HG03565 (cell line): Measurements from ENCODE around the gene GPC5.
"Not testable (repeated sequence)": the region's sequence is repeated elsewhere in the genome, so short reads cannot be mapped to it uniquely, and the experiment has no call there.

Source experiments
- ATAC-seq: cut with Tn5 transposase; IDR thresholded peaks from one replicate; pipeline ENCODE4 v1.9.1; 2021; ENCODE audit warnings: mild to moderate bottlenecking, moderate library complexity; ENCODE audit not compliant: unreplicated experiment

The GPC5 gene

GRCh38 chr13:92429231-92429630 lies 1030.8 kb downstream of the GPC5 start:
- no peak for ATAC-seq

DNA sequence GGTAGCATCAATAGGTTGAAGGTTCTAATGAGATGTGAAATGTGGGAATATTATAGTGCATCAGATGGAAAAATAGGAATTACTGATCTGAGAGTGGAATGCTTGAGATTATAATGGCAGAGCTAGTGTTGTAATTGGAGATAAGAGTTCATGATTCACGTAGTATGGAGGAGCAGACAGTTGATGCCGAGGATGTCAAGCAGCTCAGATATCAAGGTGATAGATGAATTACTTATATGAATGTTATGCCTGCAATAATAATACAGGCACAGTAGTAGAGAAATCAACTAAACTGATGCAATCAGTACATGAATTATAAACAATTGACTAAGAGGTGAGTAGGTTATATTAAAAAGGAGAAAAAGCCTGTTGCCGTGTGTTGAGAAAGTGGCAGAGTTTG lies 1035.0 kb downstream of the GPC5 start:
- ATAC-seq = no peak

DNA sequence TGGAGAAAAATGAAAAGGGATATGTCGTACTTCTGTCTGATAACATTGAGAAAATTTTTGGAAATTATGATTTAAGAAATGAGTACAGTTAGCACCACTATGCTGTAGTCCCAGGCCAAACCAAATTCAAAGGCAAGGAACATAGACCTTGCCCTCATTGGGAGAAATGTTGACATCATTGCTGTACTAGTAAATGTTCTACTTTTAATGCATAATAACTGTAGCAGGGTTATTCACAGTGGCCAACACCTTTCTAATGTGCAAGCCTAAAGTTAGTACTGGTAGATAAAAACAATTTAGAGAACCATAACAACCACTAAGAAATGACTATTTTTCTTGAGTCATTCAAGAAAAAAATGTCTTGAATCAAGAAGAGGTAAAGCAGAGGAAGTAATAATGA lies 1035.5 kb downstream of the GPC5 start:
- ATAC-seq = no peak

DNA sequence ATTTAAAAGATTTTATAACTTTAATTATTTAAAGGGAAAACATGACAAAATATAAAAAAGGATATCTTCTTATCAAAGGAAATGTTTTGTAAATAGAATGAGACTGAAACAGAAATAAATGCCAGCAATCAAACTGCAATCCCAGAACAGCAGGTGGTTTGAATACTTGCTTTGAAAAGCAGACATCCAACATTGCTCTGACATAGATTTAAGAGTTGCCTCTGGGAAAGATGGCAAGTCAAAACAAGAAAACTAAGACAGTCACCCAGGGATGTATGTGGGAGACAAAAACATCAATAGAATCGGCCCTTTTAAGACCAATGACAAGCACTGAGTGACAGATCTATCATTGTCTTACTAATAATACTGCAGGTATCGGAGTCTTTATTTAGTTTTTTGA lies 1038.5 kb downstream of the GPC5 start:
- no peak for ATAC-seq

GRCh38 chr13:92444244-92444643 lies 1045.8 kb downstream of the GPC5 start:
- ATAC-seq = no peak

- ATAC-seq = no peak
Measured at GRCh38 chr13:92451060-92451459, 1052.6 kb downstream of the GPC5 start.

DNA sequence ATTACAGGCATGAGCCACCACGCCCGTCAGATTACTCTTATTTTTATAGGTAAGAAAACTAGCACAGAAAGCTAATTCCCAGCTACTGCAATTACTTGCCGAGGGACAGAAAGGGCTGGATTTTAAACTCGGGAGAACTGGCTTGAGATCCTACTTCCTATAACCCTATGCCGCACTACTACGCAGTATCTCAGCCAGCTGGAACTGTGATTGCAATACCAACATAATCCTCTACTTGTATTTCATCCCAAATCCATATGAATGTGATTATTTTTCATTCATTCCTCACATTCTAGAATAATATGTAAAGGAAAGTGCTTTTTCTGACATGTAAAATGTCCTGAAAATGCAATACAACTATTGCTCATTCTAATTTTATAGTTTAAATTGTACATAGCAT lies 1054.4 kb downstream of the GPC5 start:
- ATAC-seq = no peak

DNA sequence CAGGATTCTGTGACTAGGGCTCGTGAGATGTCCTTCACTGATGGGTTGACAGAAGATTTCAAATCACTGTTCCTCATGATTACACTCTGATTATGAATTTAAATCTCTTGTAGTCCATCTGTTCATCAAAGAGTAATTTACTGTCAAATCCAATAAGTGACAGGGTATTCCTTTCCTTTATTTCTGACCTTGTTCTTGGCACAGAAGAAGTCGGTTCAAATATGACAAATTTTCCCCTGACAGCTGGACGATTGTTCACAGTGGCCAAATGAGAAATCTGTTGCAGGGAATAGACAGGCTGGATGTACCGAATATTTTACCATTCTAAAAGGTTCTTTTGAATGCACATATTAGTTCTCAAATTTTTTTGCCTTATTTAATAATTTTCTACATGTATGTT lies 1060.9 kb downstream of the GPC5 start:
- no peak for ATAC-seq

- ATAC-seq = no peak
Measured at GRCh38 chr13:92460479-92460878, 1062.1 kb downstream of the GPC5 start.

- ATAC-seq = no peak
Measured at GRCh38 chr13:92461402-92461801, 1063.0 kb downstream of the GPC5 start.

- ATAC-seq = no peak
Measured at GRCh38 chr13:92461831-92462230, 1063.4 kb downstream of the GPC5 start.

- ATAC-seq = no peak
Measured at GRCh38 chr13:92463134-92463533, 1064.7 kb downstream of the GPC5 start.

DNA sequence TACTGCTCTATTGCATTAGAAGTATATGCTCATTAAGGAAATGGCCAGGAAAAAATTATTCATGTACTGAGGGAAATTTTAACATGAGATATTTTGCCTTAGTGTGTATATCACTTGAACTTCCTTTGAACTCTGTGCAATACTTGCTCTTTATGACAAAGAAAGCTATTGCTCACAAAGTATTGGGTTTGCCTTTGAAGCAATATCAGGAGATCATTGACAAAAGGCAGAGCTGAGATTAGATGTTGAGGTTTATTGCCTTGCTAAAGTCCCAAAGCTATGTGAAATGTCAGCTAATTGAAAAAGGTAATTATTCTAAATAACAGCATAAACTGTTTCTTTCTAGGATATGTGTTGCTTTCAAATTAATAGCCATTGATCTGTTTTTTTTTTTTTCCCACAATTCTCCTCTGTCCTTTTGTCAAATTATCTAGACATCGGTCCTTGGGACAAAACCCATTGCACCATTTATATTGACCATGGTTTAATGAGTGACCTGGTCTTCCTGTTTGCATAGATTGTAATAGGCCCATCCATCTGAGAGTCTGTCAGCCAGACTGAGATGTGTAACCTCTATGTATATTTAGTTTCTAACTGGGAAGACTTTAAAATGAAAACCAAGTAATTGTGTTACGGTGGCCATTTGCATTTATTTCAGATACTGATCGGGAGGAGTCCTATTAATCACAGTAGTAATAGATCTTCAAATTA lies 1075.5 kb downstream of the GPC5 start:
- no peak for ATAC-seq

DNA sequence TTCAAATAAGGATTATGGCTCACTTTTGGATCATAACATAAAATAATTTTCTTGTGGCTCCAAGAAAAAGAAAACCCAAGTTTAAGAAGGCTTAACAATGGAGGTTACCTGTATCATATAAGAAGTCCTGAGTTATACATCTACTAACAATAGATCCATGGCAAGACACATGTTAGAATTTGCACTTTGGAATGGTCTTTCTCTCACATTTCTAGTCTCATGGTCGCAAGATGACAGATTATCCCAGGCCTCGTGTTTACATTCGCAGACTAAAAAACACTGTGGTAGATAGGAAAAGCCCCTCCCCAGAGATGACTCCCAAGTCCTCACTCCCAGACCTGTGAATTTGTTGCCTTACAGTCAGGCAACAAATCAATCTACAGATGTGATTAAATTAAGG lies 1082.0 kb downstream of the GPC5 start:
- ATAC-seq = no peak

DNA sequence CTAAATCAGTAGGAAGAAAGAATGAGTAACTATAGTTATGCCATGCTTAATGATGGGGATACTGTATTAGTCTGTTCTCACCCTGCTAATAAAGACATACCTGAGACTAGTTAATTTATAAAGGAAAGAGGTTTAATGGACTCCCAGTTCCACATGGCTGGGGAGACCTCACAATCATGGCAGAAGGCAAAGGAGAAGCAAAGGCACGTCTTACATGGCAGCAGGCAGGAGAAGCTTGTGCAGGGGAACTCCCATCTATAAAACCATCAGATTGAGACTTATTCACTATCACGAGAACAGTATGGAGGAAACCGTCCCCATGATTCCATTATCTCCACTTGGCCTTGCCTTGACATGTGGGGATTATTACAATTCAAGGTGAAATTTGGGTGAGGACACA lies 1084.4 kb downstream of the GPC5 start:
- ATAC-seq = not testable (repeated sequence)

DNA sequence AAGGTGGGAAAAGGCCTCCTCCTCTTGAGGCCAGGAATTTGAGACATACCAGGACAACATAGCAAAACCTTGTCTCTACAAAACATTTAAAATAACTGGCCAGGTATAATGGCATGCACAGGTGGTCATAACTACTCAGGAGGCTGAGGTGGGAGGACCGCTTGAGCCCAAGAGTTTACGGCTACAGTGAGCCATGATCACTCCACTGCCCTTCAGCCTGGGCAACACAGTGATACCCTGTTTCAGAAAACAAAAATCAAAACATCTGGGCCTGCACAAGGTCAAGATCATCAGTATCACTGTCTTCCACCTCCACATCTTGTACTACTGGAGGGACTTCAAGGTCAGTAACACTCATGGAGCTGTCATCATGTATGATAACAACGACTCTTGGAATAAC lies 1085.5 kb downstream of the GPC5 start:
- no peak for ATAC-seq

GRCh38 chr13:92487238-92487637 lies 1088.8 kb downstream of the GPC5 start:
- no peak for ATAC-seq

DNA sequence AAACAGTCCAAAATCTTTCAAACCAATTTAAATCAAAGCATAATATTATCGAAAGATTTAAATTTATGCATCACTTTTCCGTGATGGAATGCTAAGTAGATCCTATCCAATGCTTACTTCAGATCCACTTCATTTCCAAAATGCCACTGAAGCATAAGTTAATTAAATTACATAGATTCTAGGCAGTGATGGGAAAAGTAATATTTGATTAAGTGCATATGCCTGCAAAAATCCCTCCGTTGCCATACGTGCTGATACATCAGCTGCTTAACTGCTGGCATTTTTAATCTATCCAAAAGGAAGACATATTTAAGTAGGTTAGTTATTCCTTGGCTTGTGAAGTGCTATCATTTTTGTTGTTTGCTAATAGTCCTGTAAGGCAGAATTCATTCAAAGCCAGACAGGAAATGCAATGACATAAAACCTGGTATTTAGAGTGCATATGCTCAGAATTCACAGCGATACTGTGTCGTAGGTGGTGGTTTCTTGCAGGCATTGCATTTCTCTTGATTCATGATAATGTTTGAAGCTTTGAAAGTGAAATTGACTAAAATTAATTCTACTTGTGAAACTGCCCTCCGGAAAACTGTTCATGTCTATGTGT lies 1089.9 kb downstream of the GPC5 start:
- ATAC-seq = no peak

DNA sequence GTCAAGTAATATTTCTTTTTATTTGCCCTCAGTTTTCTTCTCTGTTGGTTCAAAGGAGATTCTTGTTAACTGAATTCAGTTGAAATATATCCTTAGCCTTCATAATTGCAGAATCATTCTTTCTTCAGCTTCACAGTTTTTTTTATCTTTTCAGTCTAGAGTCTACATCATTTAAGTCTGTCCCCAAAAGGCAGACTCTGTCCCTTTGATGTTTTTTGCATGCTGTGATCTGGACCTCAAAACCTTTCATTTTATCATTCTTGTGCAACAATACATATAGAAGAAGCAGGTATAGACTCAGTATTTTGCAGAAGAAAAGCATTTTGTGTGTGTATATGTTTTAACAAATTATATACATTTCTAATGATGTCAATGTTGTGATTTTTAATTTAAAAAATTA lies 1093.4 kb downstream of the GPC5 start:
- no peak for ATAC-seq

DNA sequence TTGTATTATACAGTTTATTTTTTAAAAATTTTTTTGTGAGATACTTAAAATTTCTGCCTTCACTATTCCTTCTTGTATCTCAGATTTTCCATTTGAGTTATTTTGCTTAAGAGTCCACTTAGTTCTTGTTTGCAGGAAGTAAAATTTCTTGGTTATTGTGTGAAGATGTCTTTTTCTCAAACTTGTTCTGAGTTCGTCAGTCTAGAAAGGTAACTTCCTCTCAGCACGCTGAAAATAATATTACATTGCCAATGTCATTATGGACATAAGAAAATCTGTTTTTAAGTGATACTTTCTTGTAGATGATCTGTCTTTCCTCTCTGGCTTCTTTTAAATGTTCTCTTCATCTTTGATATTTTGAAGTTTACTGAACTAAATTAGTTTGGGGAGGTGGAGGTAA lies 1096.5 kb downstream of the GPC5 start:
- ATAC-seq = no peak

DNA sequence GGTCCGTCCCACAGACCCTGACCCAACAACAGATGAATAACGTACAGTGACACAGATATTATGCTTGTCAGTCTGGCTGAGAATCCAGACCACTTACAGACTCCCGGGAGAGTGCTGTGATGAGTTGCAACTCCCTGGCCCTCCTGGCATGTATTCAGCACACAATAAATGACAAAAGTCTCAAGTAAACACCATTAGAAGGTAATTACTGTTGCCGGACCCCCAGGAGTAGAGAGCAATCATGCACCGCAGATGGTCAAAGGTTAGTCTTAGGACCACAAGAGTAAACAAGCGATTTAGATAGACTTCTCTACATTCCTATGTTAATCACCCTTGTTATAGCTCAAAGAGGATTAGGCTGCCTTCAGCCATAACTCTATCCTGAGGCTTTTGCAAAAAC lies 1101.8 kb downstream of the GPC5 start:
- no peak for ATAC-seq

DNA sequence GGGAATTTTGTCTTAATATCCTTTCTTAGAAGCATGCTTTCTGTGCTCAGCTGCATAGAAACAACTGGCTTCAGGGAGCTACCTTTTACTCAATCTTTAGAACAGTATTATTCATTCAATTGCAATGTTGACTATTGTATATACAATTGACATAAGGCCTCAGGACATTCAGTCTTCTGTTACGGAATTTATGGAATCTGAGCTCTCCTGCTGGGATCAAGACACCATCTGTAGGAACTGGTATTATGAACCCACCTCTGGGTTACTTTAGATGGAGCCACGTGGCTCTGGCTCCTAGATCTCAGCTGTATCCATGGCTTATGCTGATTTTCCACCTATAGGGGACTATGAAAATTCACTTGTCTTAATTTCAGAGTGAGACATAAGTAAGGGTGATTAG lies 1112.0 kb downstream of the GPC5 start:
- no peak for ATAC-seq

DNA sequence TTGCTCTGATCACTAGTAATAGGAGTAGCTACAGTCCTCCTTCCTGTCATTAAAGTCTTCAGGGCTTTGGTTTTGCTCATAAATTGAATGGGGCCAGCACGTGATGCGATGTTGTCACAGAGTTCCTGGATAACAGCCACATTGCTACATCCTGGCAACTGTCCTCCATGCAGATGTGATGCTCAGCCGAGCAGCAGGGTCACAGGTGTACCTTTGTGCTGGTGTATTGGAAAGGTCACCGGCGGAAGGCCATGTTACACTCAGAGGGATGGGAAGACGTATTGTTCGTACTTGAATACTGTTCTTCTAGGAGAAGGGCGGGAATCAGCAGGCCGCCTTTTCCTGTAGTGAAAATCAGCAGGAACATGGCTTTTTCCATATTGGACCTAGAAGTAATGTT lies 1114.4 kb downstream of the GPC5 start:
- ATAC-seq = no peak
